ENCODE data around the gene PGGHG.
"Not testable (repeated sequence)": the region's sequence is repeated elsewhere in the genome, so short reads cannot be mapped to it uniquely, and the experiment has no call there.

The PGGHG gene

GRCh38 chr11:316031-316701, 27.2 kb downstream of the PGGHG start:
- no peak for DNase-seq

- no peak for DNase-seq
These were observed 28.0 kb downstream of the PGGHG start for GRCh38 chr11:316891-317301.

- DNase-seq = not testable (repeated sequence)
These were observed 28.9 kb downstream of the PGGHG start for GRCh38 chr11:317668-318404.

GRCh38 chr11:318405-319120, 29.6 kb downstream of the PGGHG start:
- DNase-seq = not testable (repeated sequence)

GRCh38 chr11:319121-319887, 30.4 kb downstream of the PGGHG start:
- DNase-seq = not testable (repeated sequence)

- DNase-seq = not testable (repeated sequence)
These were observed 31.0 kb downstream of the PGGHG start for GRCh38 chr11:319888-320273.

- DNase-seq = no peak
These were observed 35.2 kb downstream of the PGGHG start for GRCh38 chr11:324156-324555.

GRCh38 chr11:324593-325517, 35.9 kb downstream of the PGGHG start:
- not testable (repeated sequence) for DNase-seq

GRCh38 chr11:325796-326591, 37.1 kb downstream of the PGGHG start:
- DNase-seq = no peak

- no peak for DNase-seq
These were observed 37.6 kb downstream of the PGGHG start for GRCh38 chr11:326592-326841.

- DNase-seq = peak; percentile 33
These were observed 38.1 kb downstream of the PGGHG start for GRCh38 chr11:326842-327580.

GRCh38 chr11:327581-327923, 38.6 kb downstream of the PGGHG start:
- DNase-seq = no peak

GRCh38 chr11:328012-328411, 39.1 kb downstream of the PGGHG start:
- no peak for DNase-seq

- not testable (repeated sequence) for DNase-seq
These were observed 39.7 kb downstream of the PGGHG start for GRCh38 chr11:328516-329100.

- DNase-seq = no peak
These were observed 40.9 kb downstream of the PGGHG start for GRCh38 chr11:329886-330253.

- DNase-seq = no peak
These were observed 41.4 kb downstream of the PGGHG start for GRCh38 chr11:330307-330693.

GRCh38 chr11:330694-331357, 41.9 kb downstream of the PGGHG start:
- no peak for DNase-seq

- no peak for DNase-seq
These were observed 42.6 kb downstream of the PGGHG start for GRCh38 chr11:331358-332060.
